Astrocyte (in vitro differentiated cells and primary cell): ENCODE results near the gene ANXA2R. TPM values are rescaled to one million over a fixed set of nuclear protein-coding genes. Genes with fewer than 3 reads are reported as not detected.

Experiments
- DNase-seq: peaks from one replicate; pipeline ENCODE4 v3.0.0-alpha.2; 2010; ENCODE audit warnings: low read depth
- FAIRE-seq: peaks from 2 replicates; lab custom pipeline; 2011; peaks lifted over from hg19 to GRCh38; lab: Jason Lieb, UNC
- H2AFZ ChIP-seq: 2 replicates; pipeline ENCODE4 v1.6.0; 2012; ENCODE audit warnings: low read depth, low read length, inconsistent platforms
- H3K27ac ChIP-seq: 2 replicates; pipeline ENCODE4 v1.5.1; 2011; ENCODE audit warnings: low read depth, low read length, inconsistent platforms
- H3K27me3 ChIP-seq: 2 replicates; pipeline ENCODE4 v1.6.0; 2011; ENCODE audit warnings: low read length, inconsistent platforms; ENCODE audit not compliant: insufficient read depth
- H3K36me3 ChIP-seq: 2 replicates; pipeline ENCODE4 v1.5.1; 2011; ENCODE audit warnings: low read length, inconsistent platforms; ENCODE audit not compliant: insufficient read depth
- H3K4me1 ChIP-seq: 2 replicates; pipeline ENCODE4 v1.5.1; 2011; ENCODE audit warnings: low read length, inconsistent platforms; ENCODE audit not compliant: insufficient read depth
- H3K4me2 ChIP-seq: 2 replicates; pipeline ENCODE4 v1.6.0; 2012; ENCODE audit warnings: low read length, inconsistent platforms
- H3K4me3 ChIP-seq: 2 replicates; pipeline ENCODE4 v1.5.1; 2011; ENCODE audit warnings: low read depth, mild to moderate bottlenecking, low read length, inconsistent platforms; ENCODE audit not compliant: insufficient read depth
- H3K79me2 ChIP-seq: 2 replicates; pipeline ENCODE4 v1.6.0; 2012; ENCODE audit warnings: mild to moderate bottlenecking, low read length, inconsistent platforms; ENCODE audit not compliant: insufficient read depth
- H3K9ac ChIP-seq: 2 replicates; pipeline ENCODE4 v1.6.0; 2012; ENCODE audit warnings: mild to moderate bottlenecking, low read length, inconsistent platforms
- H3K9me3 ChIP-seq: 2 replicates; pipeline ENCODE4 v1.5.1; 2012; ENCODE audit warnings: low read depth, mild to moderate bottlenecking, low read length, inconsistent platforms; ENCODE audit not compliant: insufficient read depth
- H4K20me1 ChIP-seq: 2 replicates; pipeline ENCODE4 v1.6.0; 2012; ENCODE audit warnings: low read length, inconsistent platforms; ENCODE audit not compliant: insufficient read depth
- H3K27ac Mint-ChIP-seq: one replicate; pipeline ENCODE4 v1.8.0; 2021; ENCODE audit warnings: mild to moderate bottlenecking, mixed read lengths; ENCODE audit not compliant: unreplicated experiment
- H3K27me3 Mint-ChIP-seq: one replicate; pipeline ENCODE4 v1.8.0; 2021; ENCODE audit warnings: low read depth, mixed read lengths; ENCODE audit not compliant: unreplicated experiment
- H3K36me3 Mint-ChIP-seq: one replicate; pipeline ENCODE4 v1.8.0; 2021; ENCODE audit warnings: low read depth, mixed read lengths; ENCODE audit not compliant: unreplicated experiment
- H3K4me1 Mint-ChIP-seq: one replicate; pipeline ENCODE4 v1.8.0; 2021; ENCODE audit warnings: low read depth, mixed read lengths; ENCODE audit not compliant: unreplicated experiment
- H3K4me3 Mint-ChIP-seq: one replicate; pipeline ENCODE4 v1.8.0; 2021; ENCODE audit warnings: mild to moderate bottlenecking, moderate library complexity, mixed read lengths; ENCODE audit not compliant: unreplicated experiment
- H3K9me3 Mint-ChIP-seq: one replicate; pipeline ENCODE4 v1.8.0; 2021; ENCODE audit warnings: mild to moderate bottlenecking, mixed read lengths; ENCODE audit not compliant: unreplicated experiment
- EZH2 ChIP-seq: IDR thresholded peaks from 2 replicates; pipeline ENCODE4 v1.6.1; 2012; ENCODE audit warnings: mild to moderate bottlenecking, low read length, inconsistent platforms; ENCODE audit not compliant: insufficient read depth
- total RNA-seq: library from RNA; stranded (reverse); gene quantifications from 2 replicates; pipeline ENCODE4 v1.2.1, GENCODE V29; 2021
- TF ChIP-seq, protein P1 (sequence below): IDR thresholded peaks from 2 replicates; pipeline ENCODE4 v1.5.1; 2011; ENCODE audit warnings: low read depth, mild to moderate bottlenecking, inconsistent platforms, low read length, moderate library complexity; ENCODE audit not compliant: insufficient read depth

The ANXA2R gene
- total RNA-seq, 1 donor from 2014 or later, result 0.50 TPM

DNA sequence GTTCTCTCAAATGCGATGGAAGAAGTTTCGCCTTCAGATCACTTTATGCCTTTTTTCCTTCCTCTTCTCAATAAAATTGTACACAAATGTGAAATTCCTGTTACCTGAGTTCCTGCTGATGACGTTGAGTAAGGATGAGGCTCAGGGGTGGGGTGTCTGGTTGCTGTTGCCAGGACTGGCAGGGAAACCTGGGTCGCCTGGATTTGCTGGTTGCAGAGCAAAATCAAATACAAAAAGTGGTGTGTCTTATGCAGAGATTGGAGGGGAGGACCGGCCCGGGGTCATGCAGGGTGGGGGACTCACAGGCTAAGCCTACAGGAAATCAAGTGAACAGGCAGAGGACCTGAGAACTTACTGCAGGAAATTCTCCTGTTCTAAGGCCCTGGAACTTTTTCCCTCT is 39.2 kb downstream of the ANXA2R start:
- H3K9ac ChIP-seq, result no peak overlapping the region
- peak overlapping the region; percentile 93 for H3K4me2 ChIP-seq
- peaks cover 4% of the 10 kb centered on the region for H3K9me3 Mint-ChIP-seq
- H3K79me2 ChIP-seq, result no peaks in the 10 kb centered on the region
- no peak overlapping the region for H3K27ac ChIP-seq
- H3K4me1 Mint-ChIP-seq, result peaks cover 3% of the 10 kb centered on the region
- DNase-seq (no peak), FAIRE-seq (no peak)
- peak overlapping the region; percentile 54 for H3K4me3 Mint-ChIP-seq
- H3K27ac Mint-ChIP-seq, result peak overlapping the region; percentile 79
- H3K9me3 ChIP-seq, result no peaks in the 10 kb centered on the region
- H3K4me3 ChIP-seq, result no peak overlapping the region
- H3K36me3 ChIP-seq, result no peaks in the 10 kb centered on the region
- H4K20me1 ChIP-seq, result no peaks in the 10 kb centered on the region
- H3K36me3 Mint-ChIP-seq, result no peaks in the 10 kb centered on the region
- no peak for TF ChIP-seq EZH2
- TF ChIP-seq, protein P1, sequence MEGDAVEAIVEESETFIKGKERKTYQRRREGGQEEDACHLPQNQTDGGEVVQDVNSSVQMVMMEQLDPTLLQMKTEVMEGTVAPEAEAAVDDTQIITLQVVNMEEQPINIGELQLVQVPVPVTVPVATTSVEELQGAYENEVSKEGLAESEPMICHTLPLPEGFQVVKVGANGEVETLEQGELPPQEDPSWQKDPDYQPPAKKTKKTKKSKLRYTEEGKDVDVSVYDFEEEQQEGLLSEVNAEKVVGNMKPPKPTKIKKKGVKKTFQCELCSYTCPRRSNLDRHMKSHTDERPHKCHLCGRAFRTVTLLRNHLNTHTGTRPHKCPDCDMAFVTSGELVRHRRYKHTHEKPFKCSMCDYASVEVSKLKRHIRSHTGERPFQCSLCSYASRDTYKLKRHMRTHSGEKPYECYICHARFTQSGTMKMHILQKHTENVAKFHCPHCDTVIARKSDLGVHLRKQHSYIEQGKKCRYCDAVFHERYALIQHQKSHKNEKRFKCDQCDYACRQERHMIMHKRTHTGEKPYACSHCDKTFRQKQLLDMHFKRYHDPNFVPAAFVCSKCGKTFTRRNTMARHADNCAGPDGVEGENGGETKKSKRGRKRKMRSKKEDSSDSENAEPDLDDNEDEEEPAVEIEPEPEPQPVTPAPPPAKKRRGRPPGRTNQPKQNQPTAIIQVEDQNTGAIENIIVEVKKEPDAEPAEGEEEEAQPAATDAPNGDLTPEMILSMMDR, result no peak
- peaks cover 59% of the 10 kb centered on the region for H3K27me3 Mint-ChIP-seq
- no peak overlapping the region for H2AFZ ChIP-seq
- H3K27me3 ChIP-seq, result no peaks in the 10 kb centered on the region
- no peaks in the 10 kb centered on the region for H3K4me1 ChIP-seq

DNA sequence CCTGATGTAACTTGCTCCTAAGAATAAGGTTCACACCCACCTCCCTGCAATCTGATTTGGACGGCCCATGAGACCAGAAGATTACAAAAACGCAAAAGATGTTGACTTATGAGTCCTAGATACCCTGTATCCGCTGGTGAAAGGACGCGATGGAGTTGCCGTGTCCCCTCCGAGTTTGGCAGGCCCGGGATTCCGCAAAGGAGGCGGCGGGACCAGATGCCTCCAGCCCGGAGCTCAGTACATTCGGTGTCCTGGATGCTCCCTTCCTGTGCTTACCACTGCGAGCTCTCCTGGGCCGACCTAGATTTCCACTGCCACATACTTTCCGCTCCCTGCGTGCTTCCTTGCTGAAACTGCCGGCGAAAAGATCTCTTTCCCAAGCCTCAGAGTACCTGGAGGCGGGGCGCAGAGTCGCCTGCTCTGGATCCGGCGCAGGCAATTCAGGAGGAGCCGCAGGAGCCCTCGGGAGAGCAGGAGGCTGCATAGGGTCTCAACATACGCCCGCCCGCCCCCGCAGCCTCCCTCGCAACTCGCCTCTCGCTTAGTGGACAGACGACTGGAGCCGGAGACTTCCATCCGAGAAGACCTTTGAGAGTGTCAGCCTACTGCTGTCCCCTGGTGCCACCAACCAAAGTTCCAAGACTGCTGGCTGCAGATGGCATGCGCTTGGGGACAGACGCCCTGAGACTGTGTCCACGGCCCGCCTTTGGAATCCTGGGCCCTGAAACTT is 39.8 kb downstream of the ANXA2R start:
- Mint-ChIP-seq H3K27me3 (peaks cover 60% of the 10 kb centered on the region), H3K9me3 (peaks cover 4% of the 10 kb centered on the region), H3K36me3 (no peaks in the 10 kb centered on the region), H3K4me1 (peaks cover 3% of the 10 kb centered on the region), H3K4me3 (peak overlapping the region; percentile 79), H3K27ac (peak overlapping the region; percentile 2)
- TF ChIP-seq EZH2, result peak; percentile 28
- TF ChIP-seq, protein P1, result no peak
- peak overlapping the region; percentile 93 for H3K4me2 ChIP-seq
- DNase-seq, result peak; percentile 60
- no peaks in the 10 kb centered on the region for H3K4me1 ChIP-seq
- H3K9ac ChIP-seq, result peak overlapping the region; percentile 69
- peak overlapping the region; percentile 57 for H3K4me3 ChIP-seq
- FAIRE-seq, result no peak
- peak overlapping the region; percentile 36 for H3K27ac ChIP-seq
- H3K79me2 ChIP-seq, result no peaks in the 10 kb centered on the region
- peak overlapping the region; percentile 82 for H2AFZ ChIP-seq
- H3K36me3 ChIP-seq, result no peaks in the 10 kb centered on the region
- H4K20me1 ChIP-seq, result no peaks in the 10 kb centered on the region
- H3K9me3 ChIP-seq, result no peaks in the 10 kb centered on the region
- no peaks in the 10 kb centered on the region for H3K27me3 ChIP-seq

DNA sequence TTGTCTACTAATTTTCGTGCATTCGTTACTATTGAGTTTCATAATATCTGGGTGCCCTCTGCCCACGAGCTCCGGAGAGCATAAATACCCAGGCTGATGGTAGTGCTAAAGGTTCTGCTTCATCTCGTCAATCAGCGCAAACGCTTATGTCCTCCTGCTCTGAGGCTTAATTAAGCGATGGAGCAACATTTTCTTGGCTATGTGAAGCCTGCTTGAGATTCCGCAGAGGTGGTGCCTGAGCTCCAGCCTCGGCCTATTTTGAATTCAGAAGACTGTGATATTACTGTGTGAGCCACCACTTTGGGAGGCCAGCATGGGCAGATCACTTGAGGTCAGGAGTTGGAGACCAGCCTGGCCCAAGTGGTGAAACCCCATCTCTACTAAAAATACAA is 44.8 kb downstream of the ANXA2R start:
- Histone ChIP-seq H3K4me3 (peak overlapping the region; percentile 81), H2AFZ (peak overlapping the region; percentile 74), H3K9me3 (no peaks in the 10 kb centered on the region), H3K4me2 (peak overlapping the region; percentile 88), H3K36me3 (no peaks in the 10 kb centered on the region), H3K27me3 (no peaks in the 10 kb centered on the region), H4K20me1 (no peaks in the 10 kb centered on the region), H3K9ac (peak overlapping the region; percentile 82), H3K27ac (peak overlapping the region; percentile 86), H3K79me2 (peaks cover 21% of the 10 kb centered on the region), H3K4me1 (peaks cover 6% of the 10 kb centered on the region)
- Mint-ChIP-seq H3K4me1 (peaks cover 3% of the 10 kb centered on the region), H3K9me3 (peaks cover 14% of the 10 kb centered on the region), H3K27me3 (peaks cover 32% of the 10 kb centered on the region), H3K36me3 (no peaks in the 10 kb centered on the region), H3K27ac (peak overlapping the region; percentile 18), H3K4me3 (no peak overlapping the region)
- TF ChIP-seq, protein P1, result no peak
- TF ChIP-seq EZH2, result no peak
- DNase-seq (peak; percentile 44), FAIRE-seq (no peak)
